Measurements from ENCODE around the gene SLC6A9.

Gene SLC6A9

DNA sequence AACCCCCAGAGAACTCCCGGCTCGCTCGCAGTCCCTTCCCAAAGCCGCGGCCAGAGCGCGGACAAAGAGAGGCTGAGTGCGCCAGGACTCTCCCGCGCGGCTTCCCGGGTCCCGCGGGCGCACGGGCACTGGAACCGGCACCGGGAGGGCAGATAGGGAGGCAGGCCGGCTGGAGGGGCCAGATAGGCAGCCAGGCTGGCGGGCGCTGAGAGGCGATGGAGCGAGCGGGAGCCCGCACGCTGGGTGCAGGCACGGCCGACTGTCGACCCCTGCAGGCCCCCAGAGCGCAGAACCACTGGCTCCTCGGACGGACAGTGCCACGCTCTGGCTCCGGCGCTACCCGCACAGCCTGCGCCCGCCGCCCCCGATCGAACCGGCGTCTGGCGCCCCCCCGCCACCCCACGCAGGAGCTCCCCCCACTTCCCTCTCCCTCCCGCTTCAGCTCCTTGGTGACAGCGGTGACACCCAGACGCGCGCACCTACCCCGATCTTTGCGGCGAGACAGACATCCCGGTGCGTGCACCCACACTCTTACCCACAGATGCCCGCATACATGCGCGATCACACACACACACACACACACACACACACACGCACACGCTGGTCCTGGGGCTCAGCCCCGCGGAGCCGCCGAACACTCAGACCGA, 534 bp downstream of the SLC6A9 start:
- TF ChIP-seq, protein P1, sequence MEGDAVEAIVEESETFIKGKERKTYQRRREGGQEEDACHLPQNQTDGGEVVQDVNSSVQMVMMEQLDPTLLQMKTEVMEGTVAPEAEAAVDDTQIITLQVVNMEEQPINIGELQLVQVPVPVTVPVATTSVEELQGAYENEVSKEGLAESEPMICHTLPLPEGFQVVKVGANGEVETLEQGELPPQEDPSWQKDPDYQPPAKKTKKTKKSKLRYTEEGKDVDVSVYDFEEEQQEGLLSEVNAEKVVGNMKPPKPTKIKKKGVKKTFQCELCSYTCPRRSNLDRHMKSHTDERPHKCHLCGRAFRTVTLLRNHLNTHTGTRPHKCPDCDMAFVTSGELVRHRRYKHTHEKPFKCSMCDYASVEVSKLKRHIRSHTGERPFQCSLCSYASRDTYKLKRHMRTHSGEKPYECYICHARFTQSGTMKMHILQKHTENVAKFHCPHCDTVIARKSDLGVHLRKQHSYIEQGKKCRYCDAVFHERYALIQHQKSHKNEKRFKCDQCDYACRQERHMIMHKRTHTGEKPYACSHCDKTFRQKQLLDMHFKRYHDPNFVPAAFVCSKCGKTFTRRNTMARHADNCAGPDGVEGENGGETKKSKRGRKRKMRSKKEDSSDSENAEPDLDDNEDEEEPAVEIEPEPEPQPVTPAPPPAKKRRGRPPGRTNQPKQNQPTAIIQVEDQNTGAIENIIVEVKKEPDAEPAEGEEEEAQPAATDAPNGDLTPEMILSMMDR (IDR thresholded peaks at IDR 0.05; ENCODE audit: insufficient read depth, low read depth, low read length, missing control alignments) = peak; percentile 15
- peak; percentile 44 for DNase-seq (ENCODE audit: low read depth)
- H3K4me3 ChIP-seq (ENCODE audit: low read depth, low read length) = peak overlapping the region; percentile 64

DNA sequence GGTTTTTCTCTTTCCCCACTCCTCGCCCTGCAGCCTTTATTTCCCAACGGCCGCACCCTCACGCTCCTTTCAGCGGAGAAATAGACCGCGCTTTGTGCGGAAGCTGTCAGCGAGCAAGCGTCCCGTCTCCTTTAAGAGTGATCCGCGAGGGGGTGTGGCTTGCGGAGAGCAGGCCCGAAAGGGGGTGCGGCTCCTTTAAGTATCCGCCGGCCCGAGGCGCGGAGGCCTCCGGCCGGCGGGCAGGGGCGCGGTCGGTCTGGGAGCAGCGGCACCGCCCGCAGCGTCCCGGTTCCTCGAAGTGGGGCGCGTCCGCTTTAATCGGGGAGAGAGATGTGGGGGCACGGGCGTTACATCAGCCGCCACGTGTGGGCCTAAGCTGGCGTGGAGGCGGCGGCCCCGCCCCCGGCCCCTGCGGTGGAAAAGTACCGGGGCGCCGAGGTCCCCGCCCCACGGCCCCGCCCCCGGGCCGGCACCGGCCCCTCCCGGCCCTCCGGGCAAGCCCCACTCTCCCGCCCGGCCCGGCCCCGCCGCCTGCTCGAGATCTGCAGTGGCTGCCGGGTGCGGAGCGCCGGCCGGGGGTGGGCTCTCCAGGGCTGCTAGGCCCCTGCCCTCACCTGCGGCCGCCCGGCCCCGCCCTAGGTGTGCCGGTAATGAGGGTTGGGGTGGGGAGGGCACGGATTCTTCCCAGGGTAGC, 1.2 kb downstream of the SLC6A9 start:
- H3K4me3 ChIP-seq (ENCODE audit: low read depth, low read length) = peak overlapping the region; percentile 64
- TF ChIP-seq, protein P1 (IDR thresholded peaks at IDR 0.05; ENCODE audit: insufficient read depth, low read depth, low read length, missing control alignments) = no peak
- DNase-seq (ENCODE audit: low read depth) = peak; percentile 91

DNA sequence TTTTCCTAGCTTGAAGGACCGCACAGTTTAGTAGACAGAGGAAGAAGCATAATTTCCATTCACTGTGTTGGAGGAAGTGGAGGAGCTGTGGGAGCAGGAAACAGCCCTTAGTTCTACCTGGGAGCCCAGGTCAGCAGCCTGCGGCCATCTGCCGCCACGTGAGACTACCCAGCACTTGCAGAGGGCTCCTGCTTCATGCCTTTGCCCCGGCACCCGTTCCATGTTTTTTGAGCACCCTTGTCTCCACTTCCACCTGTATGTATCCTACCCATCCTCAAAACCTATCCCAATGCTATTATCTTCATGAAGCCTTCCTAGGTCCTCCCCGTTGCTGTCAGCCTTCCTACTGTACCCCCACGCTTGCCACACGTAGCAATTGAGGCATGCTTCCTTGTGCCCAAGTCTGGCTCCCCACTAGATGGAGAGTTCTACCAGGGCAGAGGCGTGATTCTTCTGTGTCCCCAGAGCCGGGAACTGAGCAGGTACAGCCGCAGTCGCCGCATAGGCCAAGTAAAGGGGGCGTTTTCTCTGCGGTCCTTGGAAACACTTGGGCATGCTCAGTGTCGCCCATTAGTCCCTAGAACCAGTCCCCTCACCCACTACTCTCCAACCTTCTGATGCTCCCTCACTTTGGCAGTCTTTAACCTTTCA, 1.9 kb downstream of the SLC6A9 start:
- TF ChIP-seq, protein P1 (IDR thresholded peaks at IDR 0.05; ENCODE audit: insufficient read depth, low read depth, low read length, missing control alignments) = no peak
- DNase-seq (ENCODE audit: low read depth) = no peak
- peak overlapping the region; percentile 64 for H3K4me3 ChIP-seq (ENCODE audit: low read depth, low read length)

DNA sequence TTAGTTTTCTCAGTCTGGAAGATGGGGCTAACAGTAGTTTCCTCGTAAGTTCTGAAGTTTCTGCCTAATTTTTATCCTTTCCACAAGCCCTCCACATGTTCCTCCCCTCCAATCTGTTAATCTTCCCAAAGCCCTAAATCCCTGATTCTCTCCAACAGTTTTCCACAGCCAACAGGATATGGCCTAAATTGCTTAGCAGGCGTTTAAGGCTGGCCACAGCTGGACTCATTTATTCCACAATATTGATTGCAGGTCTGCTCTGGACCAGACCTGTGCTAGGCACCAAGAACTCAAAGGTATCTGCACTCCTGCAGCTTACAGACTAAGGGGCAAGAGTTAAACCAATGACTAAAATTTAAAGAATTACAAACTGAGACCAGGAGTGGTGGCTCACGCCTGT, 3.9 kb downstream of the SLC6A9 start:
- TF ChIP-seq, protein P1 (IDR thresholded peaks at IDR 0.05; ENCODE audit: insufficient read depth, low read depth, low read length, missing control alignments) = no peak
- no peak overlapping the region for H3K4me3 ChIP-seq (ENCODE audit: low read depth, low read length)
- no peak for DNase-seq (ENCODE audit: low read depth)

DNA sequence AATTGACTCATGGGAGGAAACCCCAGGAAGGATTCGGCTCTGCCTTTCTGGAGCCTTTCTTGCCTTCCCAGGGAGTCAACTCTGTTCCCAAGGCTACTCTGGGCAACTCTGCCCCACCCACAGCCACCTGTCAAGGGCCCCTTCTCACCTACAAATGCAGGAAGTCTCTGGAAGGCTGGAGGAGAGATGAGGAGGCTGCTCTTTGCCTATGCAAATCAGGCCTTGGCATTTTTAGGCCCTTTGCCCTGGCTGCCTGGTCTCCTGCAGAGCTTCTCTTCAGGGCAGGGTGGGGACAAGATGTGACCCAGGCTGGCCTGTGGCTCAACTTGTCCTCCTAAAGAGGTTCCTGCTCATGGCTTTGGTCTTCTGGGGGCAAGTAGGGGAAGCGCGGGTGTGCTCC, 5.4 kb downstream of the SLC6A9 start:
- DNase-seq (ENCODE audit: low read depth) = no peak
- TF ChIP-seq, protein P1 (IDR thresholded peaks at IDR 0.05; ENCODE audit: insufficient read depth, low read depth, low read length, missing control alignments) = no peak
- no peak overlapping the region for H3K4me3 ChIP-seq (ENCODE audit: low read depth, low read length)

DNA sequence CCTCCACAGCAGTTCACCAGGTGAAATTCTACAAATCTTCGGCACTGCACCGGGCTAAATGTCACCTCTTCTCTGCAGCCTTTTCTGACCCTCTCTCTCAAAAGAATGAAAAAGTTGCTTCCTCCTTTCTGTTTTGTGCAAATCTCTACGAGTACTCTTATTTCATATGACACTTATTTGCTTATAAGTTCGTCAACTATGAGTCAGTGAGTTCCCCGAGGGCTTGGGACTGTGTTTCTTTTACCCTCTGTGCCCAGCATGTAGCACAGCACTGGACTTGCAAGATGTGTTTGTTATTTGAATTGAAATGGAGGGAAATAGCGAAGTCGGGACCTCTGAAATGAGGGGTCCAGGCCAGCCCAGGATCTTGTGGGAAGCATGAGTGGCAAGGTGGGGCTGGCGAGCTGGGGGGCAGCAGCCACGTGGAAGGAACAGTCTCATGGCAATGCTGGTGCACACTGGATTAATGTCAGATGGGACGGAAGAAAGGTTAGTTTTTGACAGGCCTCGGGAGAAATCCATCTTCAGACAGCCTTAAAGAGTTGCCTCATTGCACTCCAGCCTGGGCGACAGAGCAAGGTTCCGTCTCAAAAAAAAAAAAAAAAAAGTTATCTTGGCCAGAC, 6.2 kb downstream of the SLC6A9 start:
- no peak for DNase-seq (ENCODE audit: low read depth)
- TF ChIP-seq, protein P1 (IDR thresholded peaks at IDR 0.05; ENCODE audit: insufficient read depth, low read depth, low read length, missing control alignments) = no peak
- no peak overlapping the region for H3K4me3 ChIP-seq (ENCODE audit: low read depth, low read length)
